Measurements from ENCODE around the gene GLYR1. TPM values are rescaled to one million over a fixed set of nuclear protein-coding genes. Genes with fewer than 3 reads are reported as not detected.

Gene GLYR1
- total RNA-seq, 4 donors from 2014 or later: 38.8 to 64.7 (median 41.5) TPM

Small RNA genes lying within 50 kb of the gene (small RNA-seq; reads per million reads assigned to genes)
- gene RF00017: not detected

Other genes starting within 250 kb of the GLYR1 start
- 1 to 10 TPM; 1.7 to 7.0 (median 4.2) TPM for gene UBALD1, start 232.4 kb downstream of the GLYR1 start, total RNA-seq
- 10 to 100 TPM; 21.2 to 44.5 (median 25.2) TPM for gene MGRN1, start 222.5 kb downstream of the GLYR1 start, total RNA-seq
- gene NUDT16L1, start 153.7 kb downstream of the GLYR1 start, total RNA-seq: 10 to 100 TPM; 11.7 to 38.8 (median 16.7) TPM
- 10 to 100 TPM in 3 of 4 donors, 1 to 10 TPM in 1; 9.3 to 21.5 (median 13.2) TPM for gene ANKS3, start 113.0 kb downstream of the GLYR1 start, total RNA-seq
- gene DNAAF8, start 112.8 kb downstream of the GLYR1 start, total RNA-seq: 1 to 10 TPM in 2 of 4 donors, under 1 TPM in 2; 0.44 to 1.6 (median 0.91) TPM
- 10 to 100 TPM in 1 of 4 donors, 1 to 10 TPM in 3; 3.8 to 11.7 (median 8.2) TPM for gene ZNF500, start 80.1 kb downstream of the GLYR1 start, total RNA-seq
- not detected for gene SEPTIN12, start 58.9 kb downstream of the GLYR1 start, total RNA-seq
- gene SMIM22, start 51.9 kb downstream of the GLYR1 start, total RNA-seq: not detected
- 1 to 10 TPM; 4.2 to 8.8 (median 5.5) TPM for gene ROGDI, start 44.7 kb downstream of the GLYR1 start, total RNA-seq
- 10 to 100 TPM; 21.1 to 48.2 (median 37.2) TPM for gene UBN1, start 193 bp upstream of the GLYR1 start, total RNA-seq
- 100 to 1,000 TPM in 2 of 4 donors, 10 to 100 TPM in 2; 67.5 to 239 (median 111) TPM for gene PPL, start 89.9 kb upstream of the GLYR1 start, total RNA-seq
- under 1 TPM; 0.33 to 0.68 (median 0.61) TPM for gene SEC14L5, start 111.0 kb upstream of the GLYR1 start, total RNA-seq
- 10 to 100 TPM in 3 of 4 donors, 1 to 10 TPM in 1; 5.9 to 37.9 (median 30.1) TPM for gene NAGPA, start 186.6 kb upstream of the GLYR1 start, total RNA-seq
- 10 to 100 TPM in 1 of 4 donors, 1 to 10 TPM in 2, not detected in 1; 2.9 to 14.9 (median 3.3) TPM for gene C16orf89, start 218.7 kb upstream of the GLYR1 start, total RNA-seq
- gene ALG1, start 224.6 kb upstream of the GLYR1 start, total RNA-seq: 10 to 100 TPM; 11.6 to 15.5 (median 14.5) TPM

Data from subcutaneous adipose tissue (tissue), 4 donors.